ENCODE results near the gene TP53AIP1. TPM values are rescaled to one million over a fixed set of nuclear protein-coding genes. Genes with fewer than 3 reads are reported as not detected.

Gene TP53AIP1
- total and polyA plus RNA-seq, 4 experiments from 2014 or later, result not detected

DNA sequence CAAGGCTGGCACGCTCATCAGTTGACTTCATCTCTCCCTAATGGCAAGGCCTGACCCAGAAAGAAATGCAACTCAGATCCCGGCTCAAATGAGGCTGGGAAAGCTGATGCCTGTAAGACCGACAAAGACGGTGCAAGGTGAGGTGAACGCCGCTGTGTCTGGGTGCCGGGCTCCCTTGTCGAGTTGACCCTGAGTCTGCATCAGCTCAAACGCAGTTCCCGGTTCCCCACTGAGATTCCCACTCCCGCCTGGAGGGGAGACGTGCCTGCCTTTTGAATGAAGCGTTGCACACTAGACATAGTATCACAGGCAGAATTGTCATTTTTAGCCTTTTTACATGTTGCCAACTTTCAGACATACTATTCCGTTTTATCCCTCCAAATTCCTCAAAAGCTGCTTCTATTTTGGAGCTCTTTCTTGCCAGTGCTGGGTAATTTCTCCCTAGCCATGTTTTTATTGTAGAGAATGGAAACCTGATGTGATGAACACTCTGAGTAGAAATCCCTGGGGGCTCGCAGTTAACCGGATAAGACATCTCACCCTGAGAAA, 831 bp upstream of the TP53AIP1 start:
- no peak overlapping the region for H3K27ac ChIP-seq (ENCODE audit: low read depth, low read length)
- DNase-seq, result no peak
- H3K9me3 Mint-ChIP-seq, result no peaks in the 10 kb centered on the region
- H3K9me3 ChIP-seq (ENCODE audit: control insufficient read depth in 1 of 2, low read length in 2 of 2), result no peaks in the 10 kb centered on the region
- no peak overlapping the region for H3K27ac Mint-ChIP-seq
- CTCF ChIA-PET (ENCODE audit: partially characterized antibody), result interaction anchor here (1.0 to 1.6 kb wide), 3 partner anchors 13 to 1100 kb away, joined by 3 to 8 read pairs (median 4); no protein-coding TSS in a partner anchor
- H3K36me3 ChIP-seq (ENCODE audit: insufficient read depth, low read length), result no peaks in the 10 kb centered on the region
- intact Hi-C loops (cut with micrococcal nuclease), result no loop called here
- H3K4me3 Mint-ChIP-seq, result no peak overlapping the region
- no peaks in the 10 kb centered on the region for H3K4me1 ChIP-seq (ENCODE audit: insufficient read depth, low read length)
- H3K4me3 ChIP-seq (ENCODE audit: low read length in 2 of 2), result no peak overlapping the region
- no peaks in the 10 kb centered on the region for H3K4me1 Mint-ChIP-seq
- no peaks in the 10 kb centered on the region for H3K27me3 ChIP-seq (ENCODE audit: insufficient read depth, low read length)
- no peaks in the 10 kb centered on the region for H3K36me3 Mint-ChIP-seq
- POLR2A ChIA-PET (ENCODE audit: partially characterized antibody), result no interaction called here
- peaks cover 12 to 17% of the 10 kb centered on the region in 2 donors for H3K27me3 Mint-ChIP-seq

DNA sequence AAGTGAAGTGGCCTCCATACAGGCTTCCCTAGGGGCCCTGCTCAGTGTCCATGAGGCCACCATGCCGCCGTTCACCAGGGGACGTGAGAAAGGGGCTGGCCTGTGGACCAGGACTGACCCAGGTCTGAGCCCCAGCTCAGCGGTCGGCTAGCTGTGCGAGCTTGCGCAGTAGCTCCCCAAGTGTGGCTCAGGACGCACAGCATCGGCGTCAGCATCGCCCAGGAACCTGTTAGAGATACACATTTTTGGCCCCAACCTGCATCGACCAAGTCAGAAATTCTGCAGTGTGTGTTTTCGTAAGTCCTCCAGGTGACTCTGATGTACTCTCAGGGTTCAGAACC, 429 bp downstream of the TP53AIP1 start:
- ChIA-PET CTCF (ENCODE audit: partially characterized antibody) (interaction anchor here (0.9 kb wide), 1 partner anchor 15 kb away, joined by 3 read pairs; no protein-coding TSS in a partner anchor), POLR2A (ENCODE audit: partially characterized antibody) (no interaction called here)

DNA sequence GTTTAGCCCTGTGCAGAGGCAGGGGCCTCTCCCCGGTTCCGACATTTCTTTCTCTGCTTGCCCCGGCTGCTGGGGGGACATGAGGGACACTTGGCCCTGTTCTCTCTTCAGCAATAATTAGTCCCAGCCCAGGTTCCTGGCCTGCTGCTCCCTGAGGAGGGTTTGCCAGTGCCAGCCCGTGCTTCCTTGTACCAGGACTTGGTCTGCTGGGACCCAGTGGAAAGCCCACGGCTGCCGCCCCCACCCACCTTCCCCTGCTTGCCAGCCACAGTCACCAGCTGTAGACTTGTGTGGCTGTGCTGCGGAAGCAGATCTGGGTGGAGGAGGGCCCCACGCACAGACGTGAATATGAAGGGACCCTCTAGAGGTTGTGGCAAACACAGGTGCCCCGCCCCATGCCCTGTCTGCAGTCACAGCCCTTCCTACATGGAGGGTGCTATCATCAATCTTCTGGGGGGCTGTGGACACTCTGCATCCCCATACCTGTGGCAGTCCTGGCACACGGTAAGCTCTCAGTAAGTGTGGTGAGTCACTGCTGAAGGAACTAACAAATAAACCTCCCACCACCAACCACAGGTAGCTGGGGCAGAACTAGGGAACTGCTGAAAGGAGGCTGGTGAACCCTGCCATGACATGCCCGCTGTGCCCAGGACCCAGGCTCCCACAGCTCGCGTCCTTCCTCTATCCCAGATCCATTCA, 949 bp downstream of the TP53AIP1 start:
- CTCF ChIA-PET (ENCODE audit: partially characterized antibody), result interaction anchor here (0.9 to 1.2 kb wide), 2 partner anchors 15 kb away, joined by 3 read pairs; no protein-coding TSS in a partner anchor
- Histone ChIP-seq H3K4me3 (ENCODE audit: low read length in 2 of 2) (no peak overlapping the region), H3K27ac (ENCODE audit: low read depth, low read length) (no peak overlapping the region), H3K4me1 (ENCODE audit: insufficient read depth, low read length) (no peaks in the 10 kb centered on the region), H3K9me3 (ENCODE audit: control insufficient read depth in 1 of 2, low read length in 2 of 2) (no peaks in the 10 kb centered on the region), H3K36me3 (ENCODE audit: insufficient read depth, low read length) (no peaks in the 10 kb centered on the region), H3K27me3 (ENCODE audit: insufficient read depth, low read length) (no peaks in the 10 kb centered on the region)
- H3K9me3 Mint-ChIP-seq, result no peaks in the 10 kb centered on the region
- peaks cover 11 to 12% of the 10 kb centered on the region in 2 donors for H3K27me3 Mint-ChIP-seq
- H3K4me3 Mint-ChIP-seq, result no peak overlapping the region
- POLR2A ChIA-PET (ENCODE audit: partially characterized antibody), result no interaction called here
- no peaks in the 10 kb centered on the region for H3K4me1 Mint-ChIP-seq
- intact Hi-C loops (cut with micrococcal nuclease), result no loop called here
- no peak overlapping the region for H3K27ac Mint-ChIP-seq
- H3K36me3 Mint-ChIP-seq, result no peaks in the 10 kb centered on the region
- no peak for DNase-seq

More for the DNA sequence above, 429 bp downstream of the TP53AIP1 start:
- Mint-ChIP-seq H3K27ac (no peak overlapping the region), H3K36me3 (no peaks in the 10 kb centered on the region), H3K4me3 (no peak overlapping the region), H3K9me3 (no peaks in the 10 kb centered on the region), H3K4me1 (no peaks in the 10 kb centered on the region), H3K27me3 (peaks cover 11 to 12% of the 10 kb centered on the region in 2 donors)
- Histone ChIP-seq H3K27ac (ENCODE audit: low read depth, low read length) (no peak overlapping the region), H3K36me3 (ENCODE audit: insufficient read depth, low read length) (no peaks in the 10 kb centered on the region), H3K4me3 (ENCODE audit: low read length in 2 of 2) (no peak overlapping the region), H3K4me1 (ENCODE audit: insufficient read depth, low read length) (no peaks in the 10 kb centered on the region), H3K27me3 (ENCODE audit: insufficient read depth, low read length) (no peaks in the 10 kb centered on the region), H3K9me3 (ENCODE audit: control insufficient read depth in 1 of 2, low read length in 2 of 2) (no peaks in the 10 kb centered on the region)
- intact Hi-C loops (cut with micrococcal nuclease), result no loop called here
- no peak for DNase-seq

DNA sequence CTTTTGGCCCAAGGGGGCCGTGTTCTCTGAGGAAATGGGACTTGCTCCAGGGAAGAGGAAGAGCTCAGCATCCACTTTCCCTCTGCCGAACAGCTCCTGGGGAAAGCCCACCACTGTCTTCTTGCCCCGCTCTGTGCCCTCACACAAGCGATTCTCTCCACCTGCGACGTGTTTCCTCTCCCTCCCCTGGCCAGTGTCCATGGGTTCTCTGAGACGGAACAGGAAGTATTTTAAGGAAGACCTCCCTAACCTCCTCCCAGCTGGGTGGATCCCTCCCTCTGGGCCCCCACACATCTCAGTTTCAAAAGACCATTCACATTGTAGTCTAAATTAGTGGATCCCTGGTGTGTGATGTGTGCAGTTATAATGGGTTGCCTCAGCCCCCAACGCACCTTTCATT, 1.6 kb downstream of the TP53AIP1 start:
- H3K27ac ChIP-seq (ENCODE audit: low read depth, low read length), result no peak overlapping the region
- intact Hi-C loops (cut with micrococcal nuclease), result no loop called here
- Mint-ChIP-seq H3K36me3 (no peaks in the 10 kb centered on the region), H3K27me3 (peaks cover 11% of the 10 kb centered on the region in 2 donors), H3K4me1 (no peaks in the 10 kb centered on the region), H3K4me3 (no peak overlapping the region), H3K9me3 (no peaks in the 10 kb centered on the region), H3K27ac (no peak overlapping the region)
- no peaks in the 10 kb centered on the region for H3K27me3 ChIP-seq (ENCODE audit: insufficient read depth, low read length)
- ChIA-PET POLR2A (ENCODE audit: partially characterized antibody) (no interaction called here), CTCF (ENCODE audit: partially characterized antibody) (interaction anchor here (1.2 kb wide), 1 partner anchor 15 kb away, joined by 3 read pairs; no protein-coding TSS in a partner anchor)
- H3K4me1 ChIP-seq (ENCODE audit: insufficient read depth, low read length), result no peaks in the 10 kb centered on the region
- no peaks in the 10 kb centered on the region for H3K9me3 ChIP-seq (ENCODE audit: control insufficient read depth in 1 of 2, low read length in 2 of 2)
- H3K36me3 ChIP-seq (ENCODE audit: insufficient read depth, low read length), result no peaks in the 10 kb centered on the region
- DNase-seq, result no peak
- H3K4me3 ChIP-seq (ENCODE audit: low read length in 2 of 2), result no peak overlapping the region

DNA sequence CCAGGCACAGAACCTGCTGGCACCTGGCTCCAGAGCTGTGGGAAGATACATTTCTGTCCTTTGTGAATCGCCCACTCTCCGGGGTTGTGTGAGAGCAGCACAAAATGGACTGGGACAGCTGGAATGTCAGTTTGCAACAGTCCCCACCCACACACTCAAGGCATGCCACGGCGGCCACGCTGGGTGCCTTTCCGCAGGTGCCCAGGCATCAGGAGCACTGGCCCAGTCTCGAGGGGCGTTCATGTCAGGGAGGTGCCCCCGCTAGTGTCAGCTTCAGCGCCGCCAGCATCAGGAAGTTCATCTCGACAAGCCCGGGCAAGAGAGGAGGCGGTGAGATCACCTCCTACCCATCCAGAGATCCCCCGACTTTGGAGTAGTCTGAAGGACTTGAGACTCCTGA, 2.1 kb downstream of the TP53AIP1 start:
- POLR2A ChIA-PET (ENCODE audit: partially characterized antibody), result no interaction called here
- CTCF ChIA-PET (ENCODE audit: partially characterized antibody), result interaction anchor here (1.2 kb wide), 1 partner anchor 16 kb away, joined by 3 read pairs; no protein-coding TSS in a partner anchor
- H3K4me1 Mint-ChIP-seq, result no peaks in the 10 kb centered on the region

DNA sequence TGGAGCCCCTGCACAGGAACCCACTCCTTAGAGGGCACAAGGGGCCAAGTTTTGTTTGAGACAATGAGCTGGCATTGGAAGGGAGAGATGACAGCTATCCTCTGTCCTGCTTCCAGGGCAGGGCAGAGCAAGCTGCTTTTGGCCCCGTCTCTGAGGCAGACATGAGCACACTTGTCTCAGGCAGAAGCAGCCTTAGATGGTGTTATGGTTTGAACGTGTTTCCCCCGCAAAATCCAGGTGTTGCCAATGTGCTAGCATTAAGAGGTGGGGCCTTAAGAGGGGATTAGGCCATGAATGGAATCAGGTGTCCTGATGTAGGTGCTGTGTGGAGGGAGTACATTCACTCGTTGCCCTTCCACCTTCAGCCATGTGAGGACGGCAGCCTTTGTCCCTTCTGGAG, 2.5 kb downstream of the TP53AIP1 start:
- Mint-ChIP-seq H3K36me3 (no peaks in the 10 kb centered on the region), H3K27ac (no peak overlapping the region), H3K4me3 (no peak overlapping the region), H3K27me3 (peaks cover 5 to 7% of the 10 kb centered on the region in 2 donors), H3K4me1 (no peaks in the 10 kb centered on the region), H3K9me3 (no peaks in the 10 kb centered on the region)
- no peaks in the 10 kb centered on the region for H3K9me3 ChIP-seq (ENCODE audit: control insufficient read depth in 1 of 2, low read length in 2 of 2)
- ChIA-PET POLR2A (ENCODE audit: partially characterized antibody) (no interaction called here), CTCF (ENCODE audit: partially characterized antibody) (interaction anchor here (1.2 kb wide), 1 partner anchor 16 kb away, joined by 3 read pairs; no protein-coding TSS in a partner anchor)
- no peaks in the 10 kb centered on the region for H3K27me3 ChIP-seq (ENCODE audit: insufficient read depth, low read length)
- no peak for DNase-seq
- no peaks in the 10 kb centered on the region for H3K36me3 ChIP-seq (ENCODE audit: insufficient read depth, low read length)
- H3K27ac ChIP-seq (ENCODE audit: low read depth, low read length), result no peak overlapping the region
- H3K4me1 ChIP-seq (ENCODE audit: insufficient read depth, low read length), result no peaks in the 10 kb centered on the region
- H3K4me3 ChIP-seq (ENCODE audit: low read length in 2 of 2), result no peak overlapping the region
- intact Hi-C loops (cut with micrococcal nuclease), result no loop called here

More for the DNA sequence above, 2.1 kb downstream of the TP53AIP1 start:
- peaks cover 9 to 10% of the 10 kb centered on the region in 2 donors for H3K27me3 Mint-ChIP-seq
- no peak for DNase-seq
- intact Hi-C loops (cut with micrococcal nuclease), result no loop called here
- no peak overlapping the region for H3K4me3 ChIP-seq (ENCODE audit: low read length in 2 of 2)
- H3K27ac Mint-ChIP-seq, result no peak overlapping the region
- no peaks in the 10 kb centered on the region for H3K4me1 ChIP-seq (ENCODE audit: insufficient read depth, low read length)
- no peak overlapping the region for H3K4me3 Mint-ChIP-seq
- H3K27me3 ChIP-seq (ENCODE audit: insufficient read depth, low read length), result no peaks in the 10 kb centered on the region
- no peaks in the 10 kb centered on the region for H3K36me3 ChIP-seq (ENCODE audit: insufficient read depth, low read length)
- no peaks in the 10 kb centered on the region for H3K9me3 Mint-ChIP-seq
- no peaks in the 10 kb centered on the region for H3K36me3 Mint-ChIP-seq
- H3K9me3 ChIP-seq (ENCODE audit: control insufficient read depth in 1 of 2, low read length in 2 of 2), result no peaks in the 10 kb centered on the region
- H3K27ac ChIP-seq (ENCODE audit: low read depth, low read length), result no peak overlapping the region

DNA sequence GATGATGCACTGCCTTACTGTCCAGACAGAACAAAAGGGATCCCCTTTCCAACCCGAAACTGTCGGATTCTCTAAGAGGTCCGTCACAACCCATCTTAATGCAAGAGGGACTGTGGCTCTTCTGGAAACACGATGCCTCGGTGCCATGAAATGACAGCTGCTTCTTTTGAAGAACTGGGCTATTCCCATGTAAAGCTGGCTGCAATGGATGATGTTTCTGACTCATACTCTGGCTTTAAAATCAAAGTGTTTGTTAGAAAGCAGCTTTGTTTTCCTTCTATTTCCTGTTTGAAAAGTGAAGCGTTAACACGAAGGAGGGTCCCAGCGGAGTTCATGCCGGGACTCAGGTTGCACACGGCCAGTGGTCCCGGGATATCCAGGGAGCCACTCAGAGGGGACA, 3.1 kb downstream of the TP53AIP1 start:
- no peaks in the 10 kb centered on the region for H3K4me1 Mint-ChIP-seq
- intact Hi-C loops (cut with micrococcal nuclease), result no loop called here
- H3K9me3 Mint-ChIP-seq, result no peaks in the 10 kb centered on the region
- ChIA-PET CTCF (ENCODE audit: partially characterized antibody) (no interaction called here), POLR2A (ENCODE audit: partially characterized antibody) (no interaction called here)
- no peak overlapping the region for H3K27ac Mint-ChIP-seq
- Histone ChIP-seq H3K36me3 (ENCODE audit: insufficient read depth, low read length) (no peaks in the 10 kb centered on the region), H3K27me3 (ENCODE audit: insufficient read depth, low read length) (no peaks in the 10 kb centered on the region), H3K4me3 (ENCODE audit: low read length in 2 of 2) (no peak overlapping the region), H3K9me3 (ENCODE audit: control insufficient read depth in 1 of 2, low read length in 2 of 2) (no peaks in the 10 kb centered on the region), H3K4me1 (ENCODE audit: insufficient read depth, low read length) (no peaks in the 10 kb centered on the region), H3K27ac (ENCODE audit: low read depth, low read length) (no peak overlapping the region)
- DNase-seq, result no peak
- H3K36me3 Mint-ChIP-seq, result no peaks in the 10 kb centered on the region
- H3K27me3 Mint-ChIP-seq, result peaks cover 5 to 6% of the 10 kb centered on the region in 2 donors
- no peak overlapping the region for H3K4me3 Mint-ChIP-seq

Data from CD4-positive, alpha-beta memory T cell (primary cell).